H1 (cell line): ENCODE measurements around the gene CDC42SE2. TPM values are rescaled to one million over a fixed set of nuclear protein-coding genes. Genes with fewer than 3 reads are reported as not detected.

ENCODE experiments used
- CTCF ChIA-PET: fragments of 300-600 bp; sonication (Branson Sonifier 250); formaldehyde crosslinking; loops from one replicate; lab custom pipeline; 2021; ENCODE audit not compliant: partially characterized antibody; lab: Charles Lee
- POLR2A ChIA-PET: fragments of 300-600 bp; sonication (Branson Sonifier 250); formaldehyde crosslinking; loops from one replicate; lab custom pipeline; 2021; ENCODE audit warnings: inconsistent platforms; ENCODE audit not compliant: partially characterized antibody; lab: Charles Lee
- DNase-seq, 2 experiments: peaks; one replicate each; pipeline versions ENCODE4 v3.0.0 to v3.0.0-alpha.2; 2010 to 2022; ENCODE audit warnings: low spot score in 2 of 2, low read depth in 1 of 2, mixed read lengths in 1 of 2
- FAIRE-seq: peaks from 2 replicates; lab custom pipeline; 2011; peaks lifted over from hg19 to GRCh38; lab: Jason Lieb, UNC
- H2AFZ ChIP-seq: 2 replicates; pipeline ENCODE4 v1.8.1; 2012; ENCODE audit warnings: low read length, inconsistent platforms
- H2AK5ac ChIP-seq: 2 replicates; pipeline ENCODE4 v1.6.1; 2013; ENCODE audit warnings: low read depth, low read length
- H2BK120ac ChIP-seq: replicated peaks from 2 replicates; pipeline ENCODE3; 2013; ENCODE audit warnings: low read depth, low read length, inconsistent platforms
- H2BK12ac ChIP-seq: 2 replicates; pipeline ENCODE4 v1.6.1; 2013; ENCODE audit warnings: low read depth, low read length
- H2BK15ac ChIP-seq: 2 replicates; pipeline ENCODE4 v1.6.1; 2013; ENCODE audit warnings: low read length
- H2BK20ac ChIP-seq: 2 replicates; pipeline ENCODE4 v1.6.1; 2013; ENCODE audit warnings: low read length
- H2BK5ac ChIP-seq: 2 replicates; pipeline ENCODE4 v1.6.1; 2013; ENCODE audit warnings: low read depth, low read length
- H3K14ac ChIP-seq: 2 replicates; pipeline ENCODE4 v1.6.1; 2013; ENCODE audit warnings: inconsistent platforms; ENCODE audit not compliant: insufficient read length
- H3K18ac ChIP-seq: 2 replicates; pipeline ENCODE4 v1.6.1; 2013; ENCODE audit warnings: low read length; ENCODE audit errors: extremely low read depth
- H3K23ac ChIP-seq: 2 replicates; pipeline ENCODE4 v1.6.1; 2013; ENCODE audit warnings: inconsistent platforms; ENCODE audit not compliant: insufficient read length
- H3K23me2 ChIP-seq: 2 replicates; pipeline ENCODE4 v1.6.1; 2013; ENCODE audit warnings: low read depth, low read length
- H3K27ac ChIP-seq: 2 replicates; pipeline ENCODE4 v1.6.1; 2011; ENCODE audit warnings: low read depth, low read length, inconsistent platforms
- H3K27me3 ChIP-seq, 4 experiments: replicated peaks in 1 of 4; 1 replicate in 1 of 4; 2 replicates in 3 of 4; pipeline versions ENCODE4 v1.6.1 to v1.8.1; 2011 to 2013; ENCODE audit warnings: low read length in 3 of 4, mild to moderate bottlenecking in 3 of 4, inconsistent platforms in 2 of 4, mixed read lengths in 2 of 4, moderate library complexity in 1 of 4; ENCODE audit not compliant: control insufficient read depth in 3 of 4, insufficient read depth in 3 of 4; ENCODE audit errors: extremely low read depth in 1 of 4
- H3K36me3 ChIP-seq, 4 experiments: 2 replicates each; pipeline versions ENCODE4 v1.6.1 to v1.8.1; 2011 to 2013; ENCODE audit warnings: mild to moderate bottlenecking in 4 of 4, low read length in 3 of 4, moderate library complexity in 2 of 4, control low read depth in 1 of 4, inconsistent platforms in 1 of 4; ENCODE audit not compliant: insufficient read depth in 4 of 4, control insufficient read depth in 2 of 4
- H3K4ac ChIP-seq: replicated peaks from 2 replicates; pipeline ENCODE3; 2013; ENCODE audit warnings: low read length, low read depth, mixed read lengths, inconsistent platforms; ENCODE audit not compliant: insufficient read length
- H3K4me1 ChIP-seq, 4 experiments: replicated peaks in 1 of 4; 1 replicate in 1 of 4; 2 replicates in 3 of 4; pipeline versions ENCODE4 v1.6.1 to v1.8.1; 2011 to 2013; ENCODE audit warnings: low read length in 3 of 4, inconsistent platforms in 2 of 4, mixed read lengths in 1 of 4; ENCODE audit not compliant: insufficient read depth in 4 of 4, control insufficient read depth in 3 of 4
- H3K4me2 ChIP-seq, 2 experiments: 2 replicates each; pipeline versions ENCODE4 v1.6.1 to v1.8.1; 2011 to 2013; ENCODE audit warnings: low read depth in 2 of 2, low read length in 2 of 2, control low read depth in 1 of 2, inconsistent platforms in 1 of 2, mild to moderate bottlenecking in 1 of 2; ENCODE audit not compliant: insufficient read depth in 1 of 2
- H3K4me3 ChIP-seq, 4 experiments: fragments of 200-600, 300-600 bp in 1 of 4; sonication (generic), shearing (Covaris generic), sonication (Bioruptor Twin) in 1 of 4; 2 replicates each; pipeline versions ENCODE4 v1.5.1 to v1.8.1; 2011 to 2016; ENCODE audit warnings: low read length in 4 of 4, low read depth in 3 of 4, control low read depth in 2 of 4, inconsistent platforms in 2 of 4, mild to moderate bottlenecking in 2 of 4, mixed read lengths in 1 of 4, moderate library complexity in 1 of 4; ENCODE audit not compliant: insufficient read depth in 2 of 4; ENCODE audit errors: extremely low read depth in 1 of 4
- H3K56ac ChIP-seq: replicated peaks from 2 replicates; pipeline ENCODE3; 2013; ENCODE audit warnings: low read depth, mild to moderate bottlenecking, mixed read lengths, low read length, inconsistent platforms; ENCODE audit not compliant: insufficient read length
- H3K79me1 ChIP-seq: 2 replicates; pipeline ENCODE4 v1.6.1; 2013; ENCODE audit warnings: low read depth, low read length, control low read depth
- H3K79me2 ChIP-seq, 2 experiments: 2 replicates each; pipeline versions ENCODE4 v1.6.1 to v1.8.1; 2012 to 2013; ENCODE audit warnings: low read length in 2 of 2, mild to moderate bottlenecking in 2 of 2, inconsistent platforms in 1 of 2; ENCODE audit not compliant: insufficient read depth in 2 of 2, control insufficient read depth in 1 of 2
- H3K9ac ChIP-seq, 4 experiments: replicated peaks in 1 of 4; 1 replicate in 1 of 4; 2 replicates in 3 of 4; pipeline versions ENCODE4 v1.6.1 to v1.8.1; 2011 to 2013; ENCODE audit warnings: low read depth in 3 of 4, low read length in 3 of 4, control low read depth in 2 of 4, mild to moderate bottlenecking in 2 of 4, moderate library complexity in 2 of 4, inconsistent platforms in 1 of 4; ENCODE audit errors: extremely low read depth in 1 of 4
- H3K9me3 ChIP-seq, 2 experiments: 2 replicates each; pipeline versions ENCODE4 v1.6.1 to v1.8.1; 2012 to 2013; ENCODE audit warnings: mild to moderate bottlenecking in 2 of 2, moderate library complexity in 2 of 2, control low read depth in 1 of 2, inconsistent platforms in 1 of 2, low read depth in 1 of 2, low read length in 1 of 2, mixed read lengths in 1 of 2; ENCODE audit not compliant: insufficient read depth in 2 of 2
- H4K20me1 ChIP-seq, 2 experiments: replicated peaks in 1 of 2; 2 replicates each; pipeline versions ENCODE3 to v1.8.1; 2011 to 2013; ENCODE audit warnings: inconsistent platforms in 2 of 2, low read length in 2 of 2, mild to moderate bottlenecking in 1 of 2; ENCODE audit not compliant: insufficient read depth in 2 of 2, control insufficient read depth in 1 of 2
- H4K5ac ChIP-seq: 2 replicates; pipeline ENCODE4 v1.6.1; 2013; ENCODE audit warnings: low read length, low read depth, mixed read lengths, inconsistent platforms; ENCODE audit not compliant: insufficient read length
- H4K8ac ChIP-seq: 2 replicates; pipeline ENCODE4 v1.8.0; 2013; ENCODE audit warnings: mild to moderate bottlenecking, moderate library complexity, low read length, inconsistent platforms; ENCODE audit not compliant: insufficient read depth; ENCODE audit errors: extremely low read depth
- H4K91ac ChIP-seq: replicated peaks from 2 replicates; pipeline ENCODE3; 2013; ENCODE audit warnings: low read length, mixed read lengths, inconsistent platforms; ENCODE audit not compliant: insufficient read length
- CHD1 ChIP-seq: IDR thresholded peaks from 2 replicates; pipeline ENCODE4 v1.6.1; 2012; ENCODE audit warnings: low read depth, low read length, improper control_type of control experiment
- HDAC2 ChIP-seq, 2 experiments: fragments of 300-600 bp in 1 of 2; sonication (generic) in 1 of 2; IDR thresholded peaks; 2 replicates each; pipeline ENCODE4 v1.6.1; 2011 to 2012; ENCODE audit warnings: low read depth in 2 of 2, low read length in 2 of 2, mild to moderate bottlenecking in 2 of 2, moderate library complexity in 2 of 2, borderline replicate concordance in 1 of 2, inconsistent platforms in 1 of 2
- JUND ChIP-seq: IDR thresholded peaks from 2 replicates; pipeline ENCODE4 v1.6.1; 2011; ENCODE audit warnings: mild to moderate bottlenecking, improper control_type of control experiment, low read length
- KDM5A ChIP-seq: fragments of 200-600 bp; IDR thresholded peaks from 2 replicates; pipeline ENCODE4 v1.7.1; 2012; ENCODE audit warnings: mild to moderate bottlenecking, low read length, inconsistent platforms, mixed read lengths
- NANOG ChIP-seq: IDR thresholded peaks from 2 replicates; pipeline ENCODE4 v1.6.1; 2011; ENCODE audit warnings: low read length, low read depth, mild to moderate bottlenecking, inconsistent platforms; ENCODE audit not compliant: insufficient read depth, poor library complexity, severe bottlenecking
- RAD21 ChIP-seq, 2 experiments: IDR thresholded peaks in 1 of 2; conservative IDR thresholded peaks in 1 of 2; 2 replicates each; pipeline ENCODE4 v1.6.1; 2011; ENCODE audit warnings: low read depth in 2 of 2, low read length in 2 of 2, improper control_type of control experiment in 1 of 2, inconsistent platforms in 1 of 2, mild to moderate bottlenecking in 1 of 2, moderate library complexity in 1 of 2
- RFX5 ChIP-seq: IDR thresholded peaks from 2 replicates; pipeline ENCODE4 v1.6.1; 2011; ENCODE audit warnings: low read depth, low read length, improper control_type of control experiment, borderline replicate concordance
- TAF7 ChIP-seq: optimal IDR thresholded peaks from 2 replicates; pipeline ENCODE3; 2011; ENCODE audit warnings: low read depth, mild to moderate bottlenecking, inconsistent platforms, low read length, moderate library complexity, borderline replicate concordance
- WGBS, 2 experiments: shearing (Covaris generic) in 1 of 2; methylation state at CpG; one replicate each; pipeline versions ENCODE4 v1.1.6 to v1.1.7; 2013 to 2015; ENCODE audit warnings: low lambda C conversion rate in 2 of 2, mixed read lengths in 2 of 2, inconsistent platforms in 1 of 2, low coverage in 1 of 2, missing lambda C conversion rate in 1 of 2; ENCODE audit not compliant: insufficient replicate concordance in 2 of 2, insufficient coverage in 1 of 2, insufficient read length in 1 of 2; ENCODE audit errors: extremely low coverage in 1 of 2, missing lambda C conversion rate in 1 of 2; 5-methylcytosine and 5-hydroxymethylcytosine counted together
- polyA plus RNA-seq, 7 experiments: library from polyadenylated mRNA; depleted of rRNA in 3 of 7; stranded (reverse) in 5 of 7; unstranded in 2 of 7; fragments of >200 nt in 5 of 7; fragments of 200-250 nt in 2 of 7; gene quantifications; 1 replicate in 5 of 7; 2 replicates in 1 of 7; 4 replicates in 1 of 7; pipeline versions ENCODE4 v1.2.1 to v1.2.3, GENCODE V29; 2011 to 2013; ENCODE audit warnings: missing spikeins in 2 of 7, mixed read lengths in 2 of 7
- total RNA-seq: library from RNA; stranded (reverse); fragmentation: NEBNext Ultra II Directional; extraction: Animal tissue kit (Norgen Biotek cat#: 25700); gene quantifications from 2 replicates; pipeline ENCODE4 v1.2.1, GENCODE V29; 2021
- TF ChIP-seq, protein P1 (sequence below), 3 experiments: IDR thresholded peaks; 1 replicate in 2 of 3; 2 replicates in 1 of 3; pipeline versions ENCODE4 v1.5.1 to v1.6.1; 2011; ENCODE audit warnings: low read length in 3 of 3, mild to moderate bottlenecking in 3 of 3, inconsistent platforms in 2 of 3, low read depth in 1 of 3, moderate library complexity in 1 of 3; ENCODE audit not compliant: insufficient read depth in 1 of 3; ENCODE audit errors: control extremely low read depth in 1 of 3
- TF ChIP-seq, protein P2 (sequence below): IDR thresholded peaks from 2 replicates; pipeline ENCODE4 v1.6.1; 2012; ENCODE audit warnings: inconsistent platforms

The CDC42SE2 gene
- total and polyA plus RNA-seq, 2 of the 8 experiments (the other 6 are each of a cell fraction or from before 2014, with no cell fraction given): 16.7 to 30.8 TPM

DNA sequence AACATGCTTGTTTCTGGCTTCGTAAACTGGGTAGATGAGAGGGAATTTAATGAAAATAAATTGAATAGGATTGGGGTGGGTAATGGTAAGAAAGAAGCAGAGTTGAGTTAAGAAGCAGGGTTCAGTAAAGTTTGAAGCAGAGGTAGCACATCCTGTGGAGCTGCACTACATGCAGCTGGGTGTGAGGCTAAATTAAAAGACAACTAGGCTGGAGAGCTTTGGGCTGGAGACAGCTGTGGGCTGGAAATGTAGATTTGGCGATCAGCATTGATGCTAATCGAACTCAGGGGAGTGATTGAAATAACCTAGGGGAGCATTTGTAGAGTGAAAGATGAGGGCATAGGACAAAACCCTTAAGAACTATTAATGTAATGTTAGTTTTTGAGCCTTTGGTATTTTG is 35.6 kb downstream of the CDC42SE2 start:
- Histone ChIP-seq H2BK20ac (no peak overlapping the region), H2BK120ac (no peak overlapping the region), H3K27me3 (no peaks in the 10 kb centered on the region), H3K56ac (no peak overlapping the region), H4K91ac (no peak overlapping the region), H2AFZ (no peak overlapping the region), H2AK5ac (no peak overlapping the region), H3K4me1 (no peaks in the 10 kb centered on the region), H3K79me1 (no peaks in the 10 kb centered on the region; the same call in 1 of the 2 replicates), H2BK12ac (no peak overlapping the region), H3K4me3 (no peak overlapping the region), H3K23ac (no peak overlapping the region), H3K4me2 (no peak overlapping the region), H4K20me1 (no peaks in the 10 kb centered on the region), H4K5ac (no peak overlapping the region), H4K8ac (no peak overlapping the region), H3K18ac (no peak overlapping the region), H3K9me3 (no peaks in the 10 kb centered on the region), H3K4ac (no peak overlapping the region), H3K79me2 (peaks cover 2 to 28% of the 10 kb centered on the region in 2 experiments; a peak in 2 of 4 replicates), H3K36me3 (no peaks in the 10 kb centered on the region), H2BK5ac (no peak overlapping the region), H3K27ac (no peak overlapping the region), H3K9ac (no peak overlapping the region), H2BK15ac (no peak overlapping the region), H3K14ac (no peak overlapping the region), H3K23me2 (no peaks in the 10 kb centered on the region; the same call in 1 of the 2 replicates)
- ChIA-PET CTCF (no interaction called here), POLR2A (interaction anchor here (0.9 kb wide), 1 partner anchor 101 kb away, joined by 3 read pairs; no protein-coding TSS in a partner anchor)
- WGBS, 2 experiments: 85 to 100% methylated on average over 1 to 3 of the region's 3 CpGs
- FAIRE-seq (no peak), DNase-seq (no peak)
- no peak for TF ChIP-seq RAD21 (IDR thresholded peaks at IDR 0.05 in 1 of 2, conservative IDR thresholded peaks at IDR 0.05 in 1 of 2; ENCODE audit: low read depth in 2 of 2, low read length in 2 of 2)
- no peak for TF ChIP-seq JUND
- no peak for TF ChIP-seq CHD1
- TF ChIP-seq TAF7: no peak
- TF ChIP-seq, protein P1, sequence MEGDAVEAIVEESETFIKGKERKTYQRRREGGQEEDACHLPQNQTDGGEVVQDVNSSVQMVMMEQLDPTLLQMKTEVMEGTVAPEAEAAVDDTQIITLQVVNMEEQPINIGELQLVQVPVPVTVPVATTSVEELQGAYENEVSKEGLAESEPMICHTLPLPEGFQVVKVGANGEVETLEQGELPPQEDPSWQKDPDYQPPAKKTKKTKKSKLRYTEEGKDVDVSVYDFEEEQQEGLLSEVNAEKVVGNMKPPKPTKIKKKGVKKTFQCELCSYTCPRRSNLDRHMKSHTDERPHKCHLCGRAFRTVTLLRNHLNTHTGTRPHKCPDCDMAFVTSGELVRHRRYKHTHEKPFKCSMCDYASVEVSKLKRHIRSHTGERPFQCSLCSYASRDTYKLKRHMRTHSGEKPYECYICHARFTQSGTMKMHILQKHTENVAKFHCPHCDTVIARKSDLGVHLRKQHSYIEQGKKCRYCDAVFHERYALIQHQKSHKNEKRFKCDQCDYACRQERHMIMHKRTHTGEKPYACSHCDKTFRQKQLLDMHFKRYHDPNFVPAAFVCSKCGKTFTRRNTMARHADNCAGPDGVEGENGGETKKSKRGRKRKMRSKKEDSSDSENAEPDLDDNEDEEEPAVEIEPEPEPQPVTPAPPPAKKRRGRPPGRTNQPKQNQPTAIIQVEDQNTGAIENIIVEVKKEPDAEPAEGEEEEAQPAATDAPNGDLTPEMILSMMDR (IDR thresholded peaks at IDR 0.05; ENCODE audit: control extremely low read depth in 1 of 3, insufficient read depth in 1 of 3, low read depth in 1 of 3, low read length in 3 of 3): no peak
- no peak for TF ChIP-seq NANOG
- no peak for TF ChIP-seq KDM5A
- TF ChIP-seq HDAC2 (IDR thresholded peaks at IDR 0.05; ENCODE audit: borderline replicate concordance in 1 of 2, low read depth in 2 of 2, low read length in 2 of 2): no peak
- TF ChIP-seq, protein P2, sequence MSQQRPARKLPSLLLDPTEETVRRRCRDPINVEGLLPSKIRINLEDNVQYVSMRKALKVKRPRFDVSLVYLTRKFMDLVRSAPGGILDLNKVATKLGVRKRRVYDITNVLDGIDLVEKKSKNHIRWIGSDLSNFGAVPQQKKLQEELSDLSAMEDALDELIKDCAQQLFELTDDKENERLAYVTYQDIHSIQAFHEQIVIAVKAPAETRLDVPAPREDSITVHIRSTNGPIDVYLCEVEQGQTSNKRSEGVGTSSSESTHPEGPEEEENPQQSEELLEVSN: no peak
- TF ChIP-seq RFX5: no peak
